GM18858 (cell line): ENCODE data around the gene NRG2.

Source experiments
- ATAC-seq: cut with Tn5 transposase; IDR thresholded peaks from one replicate; pipeline ENCODE4 v1.9.1; 2021; ENCODE audit not compliant: unreplicated experiment

The NRG2 gene

GRCh38 chr5:139863855-139864558 lies 179.1 kb downstream of the NRG2 start:
- ATAC-seq = no peak

GRCh38 chr5:139863361-139863760 lies 179.7 kb downstream of the NRG2 start:
- ATAC-seq = no peak

GRCh38 chr5:139862803-139863202 lies 180.3 kb downstream of the NRG2 start:
- ATAC-seq = no peak

- ATAC-seq = no peak
These were observed 180.8 kb downstream of the NRG2 start for GRCh38 chr5:139862313-139862712.

- ATAC-seq = no peak
These were observed 181.3 kb downstream of the NRG2 start for GRCh38 chr5:139861889-139862207.

GRCh38 chr5:139861021-139861888 lies 181.8 kb downstream of the NRG2 start:
- no peak for ATAC-seq

- no peak for ATAC-seq
These were observed 184.1 kb downstream of the NRG2 start for GRCh38 chr5:139859013-139859412.

- no peak for ATAC-seq
These were observed 186.4 kb downstream of the NRG2 start for GRCh38 chr5:139856714-139857113.

- ATAC-seq = no peak
These were observed 187.1 kb downstream of the NRG2 start for GRCh38 chr5:139855946-139856540.

- ATAC-seq = no peak
These were observed 187.6 kb downstream of the NRG2 start for GRCh38 chr5:139855451-139855850.

- ATAC-seq = no peak
These were observed 188.1 kb downstream of the NRG2 start for GRCh38 chr5:139854953-139855352.

- ATAC-seq = no peak
These were observed 189.0 kb downstream of the NRG2 start for GRCh38 chr5:139854029-139854605.

- no peak for ATAC-seq
These were observed 190.4 kb downstream of the NRG2 start for GRCh38 chr5:139852696-139853095.

- ATAC-seq = no peak
These were observed 191.5 kb downstream of the NRG2 start for GRCh38 chr5:139851558-139851957.

GRCh38 chr5:139850423-139851016 lies 192.6 kb downstream of the NRG2 start:
- ATAC-seq = no peak

GRCh38 chr5:139849942-139850341 lies 193.2 kb downstream of the NRG2 start:
- ATAC-seq = no peak

GRCh38 chr5:139849501-139849900 lies 193.6 kb downstream of the NRG2 start:
- no peak for ATAC-seq

GRCh38 chr5:139848508-139849100 lies 194.5 kb downstream of the NRG2 start:
- ATAC-seq = peak; percentile 9

GRCh38 chr5:139847790-139848507 lies 195.2 kb downstream of the NRG2 start:
- ATAC-seq = peak; percentile 51

- no peak for ATAC-seq
These were observed 196.0 kb downstream of the NRG2 start for GRCh38 chr5:139847091-139847490.
